HepG2 (cell line): Measurements from ENCODE around the gene CPLX1. TPM values are rescaled to one million over a fixed set of nuclear protein-coding genes. Genes with fewer than 3 reads are reported as not detected.

Source experiments
- ARNT2 ChIP-seq: sonication (generic); formaldehyde crosslinking; IDR thresholded peaks from 2 replicates; pipeline ENCODE4 v1.8.0; 2022; ENCODE audit warnings: mild to moderate bottlenecking, low read depth, missing genetic modification reagents, moderate library complexity
- ATF5 ChIP-seq: sonication (generic); formaldehyde crosslinking; IDR thresholded peaks from 2 replicates; pipeline ENCODE4 v1.4.0; 2020; ENCODE audit warnings: mild to moderate bottlenecking, low read depth, missing genetic modification reagents
- BCL6 ChIP-seq: IDR thresholded peaks from 2 replicates; pipeline ENCODE4 v1.6.1; 2016; ENCODE audit warnings: missing genetic modification reagents, missing compliant biosample characterization
- CENPT ChIP-seq: sonication (generic); formaldehyde crosslinking; IDR thresholded peaks from 2 replicates; pipeline ENCODE4 v1.8.0; 2022; ENCODE audit warnings: low read depth, mild to moderate bottlenecking, moderate library complexity, missing genetic modification reagents
- FOXA1 ChIP-seq, 2 experiments: fragments of 450-650 bp in 1 of 2; sonication (generic) in 1 of 2; formaldehyde crosslinking in 1 of 2; IDR thresholded peaks; 2 replicates each; pipeline versions ENCODE4 v1.4.0 to v1.6.1; 2016 to 2020; ENCODE audit warnings: missing genetic modification reagents in 1 of 2
- GABPB1 ChIP-seq: IDR thresholded peaks from 2 replicates; pipeline ENCODE4 v1.6.1; 2016; ENCODE audit warnings: mild to moderate bottlenecking, missing genetic modification reagents, moderate library complexity, missing compliant biosample characterization
- MTF2 ChIP-seq: sonication (generic); formaldehyde crosslinking; IDR thresholded peaks from 2 replicates; pipeline ENCODE4 v1.5.0; 2020; ENCODE audit warnings: missing genetic modification reagents, borderline replicate concordance
- SETDB1 ChIP-seq: sonication (generic); formaldehyde crosslinking; IDR thresholded peaks from 2 replicates; pipeline ENCODE4 v1.5.1; 2020; ENCODE audit warnings: missing genetic modification reagents, mild to moderate bottlenecking, borderline replicate concordance
- STAG1 ChIP-seq: sonication (generic); formaldehyde crosslinking; IDR thresholded peaks from 2 replicates; pipeline ENCODE4 v1.4.0; 2020; ENCODE audit warnings: missing genetic modification reagents
- TAF1 ChIP-seq: sonication (generic); formaldehyde crosslinking; IDR thresholded peaks from 2 replicates; pipeline ENCODE4 v1.4.0; 2020; ENCODE audit warnings: missing genetic modification reagents
- TERF1 ChIP-seq: sonication (generic); formaldehyde crosslinking; IDR thresholded peaks from 2 replicates; pipeline ENCODE4 v1.8.0; 2022; ENCODE audit warnings: mild to moderate bottlenecking, missing genetic modification reagents, moderate library complexity
- UBTF ChIP-seq: sonication (generic); formaldehyde crosslinking; IDR thresholded peaks from 2 replicates; pipeline ENCODE4 v1.4.0; 2020; ENCODE audit warnings: mild to moderate bottlenecking, missing genetic modification reagents
- XBP1 ChIP-seq: sonication (generic); formaldehyde crosslinking; IDR thresholded peaks from 2 replicates; pipeline ENCODE4 v1.5.0; 2020; ENCODE audit warnings: missing genetic modification reagents
- ZHX1 ChIP-seq: sonication (generic); formaldehyde crosslinking; IDR thresholded peaks from 2 replicates; pipeline ENCODE4 v1.8.1; 2022; ENCODE audit warnings: low read depth, mild to moderate bottlenecking, missing genetic modification reagents
- ZNF280B ChIP-seq: sonication (generic); formaldehyde crosslinking; IDR thresholded peaks from 2 replicates; pipeline ENCODE4 v1.5.0; 2020; ENCODE audit warnings: missing genetic modification reagents, mild to moderate bottlenecking, borderline replicate concordance
- ZNF292 ChIP-seq: sonication (generic); formaldehyde crosslinking; IDR thresholded peaks from 2 replicates; pipeline ENCODE4 v1.8.1; 2022; ENCODE audit warnings: mild to moderate bottlenecking, low read depth, missing genetic modification reagents, borderline replicate concordance
- ZNF598 ChIP-seq: sonication (generic); formaldehyde crosslinking; IDR thresholded peaks from 2 replicates; pipeline ENCODE4 v1.5.1; 2020; ENCODE audit warnings: mild to moderate bottlenecking, missing genetic modification reagents, borderline replicate concordance
- ZNF841 ChIP-seq: sonication (generic); formaldehyde crosslinking; IDR thresholded peaks from 2 replicates; pipeline ENCODE4 v1.8.1; 2023; ENCODE audit warnings: missing genetic modification reagents, borderline replicate concordance
- ZSCAN21 ChIP-seq: sonication (generic); formaldehyde crosslinking; IDR thresholded peaks from 2 replicates; pipeline ENCODE4 v1.8.0; 2022; ENCODE audit warnings: mild to moderate bottlenecking, missing genetic modification reagents, moderate library complexity, borderline replicate concordance
- polyA plus RNA-seq, 8 experiments: library from polyadenylated mRNA; depleted of rRNA in 3 of 8; stranded (reverse) in 7 of 8; unstranded in 1 of 8; fragments of >200 nt; fragmentation: Illumina TruSeq in 4 of 8; extraction: Trizol in 4 of 8; gene quantifications; 2 replicates each; pipeline versions ENCODE4 v1.2.1 to v1.2.3, GENCODE V29; 2011 to 2016; ENCODE audit warnings: low read depth in 4 of 8, missing spikeins in 1 of 8, mixed read lengths in 1 of 8; ENCODE audit not compliant: insufficient read depth in 1 of 8
- total RNA-seq, 5 experiments: library from RNA; depleted of rRNA; stranded (reverse); fragments of >200 nt; fragmentation: Illumina TruSeq; extraction: Trizol; gene quantifications; 2 replicates each; pipeline ENCODE4 v1.2.3, GENCODE V29; 2016; ENCODE audit warnings: low read depth in 1 of 5

Gene CPLX1
- total and polyA plus RNA-seq, 2 of the 13 experiments (the other 11 are each of a cell fraction or from before 2014, with no cell fraction given): 0.18 TPM

- TF ChIP-seq ZSCAN21 (CRISPR knock-in tag) (peak; percentile 45; the same call in 1 of the 2 replicates), CENPT (0 out of 2 replicates have a peak, but pooled peaks have one; percentile 12), BCL6 (CRISPR knock-in tag) (0 out of 2 replicates have a peak, but pooled peaks have one; percentile 29), GABPB1 (CRISPR knock-in tag) (peak; percentile 58; the same call in 1 of the 2 replicates), ATF5 (no peak), TERF1 (CRISPR knock-in tag) (0 out of 2 replicates have a peak, but pooled peaks have one; percentile 37), STAG1 (CRISPR knock-in tag) (no peak), MTF2 (CRISPR knock-in tag) (no peak), ARNT2 (CRISPR knock-in tag) (no peak), TAF1 (CRISPR knock-in tag) (peak; percentile 37; the same call in 1 of the 2 replicates), ZNF841 (no peak), XBP1 (CRISPR knock-in tag) (no peak), ZNF292 (0 out of 2 replicates have a peak, but pooled peaks have one; percentile 39), ZHX1 (CRISPR knock-in tag) (no peak), UBTF (CRISPR knock-in tag) (peak; percentile 60; the same call in 1 of the 2 replicates), ZNF598 (CRISPR knock-in tag) (peak; percentile 49; the same call in 1 of the 2 replicates), ZNF280B (CRISPR knock-in tag) (0 out of 2 replicates have a peak, but pooled peaks have one; percentile 21), FOXA1 (IDR thresholded peaks at IDR 0.05) (no peak), FOXA1 (CRISPR knock-in tag; IDR thresholded peaks at IDR 0.05) (no peak), SETDB1 (CRISPR knock-in tag) (no peak)
Observed at GRCh38 chr4:836750-837301, 10.9 kb upstream of the CPLX1 start (continued).
